Right ventricle myocardium inferior (tissue), 1 donor: ENCODE results near the gene PALM3. TPM values are rescaled to one million over a fixed set of nuclear protein-coding genes. Genes with fewer than 3 reads are reported as not detected.
A peak's percentile ranks its signal among the peaks of the same experiment; 100 is the strongest.

Source experiments
- ATAC-seq: fragments of 200-7000 bp; cut with Tn5 transposase; one replicate; pipeline ENCODE4 v1.9.1; 2020; ENCODE audit warnings: mild to moderate bottlenecking, moderate library complexity
- DNase-seq: peaks from one replicate; pipeline ENCODE4 v3.0.0; 2021; ENCODE audit errors: missing footprints
- intact Hi-C: fragments of 100-400 bp; cut with DNase I; formaldehyde crosslinking; loops from one replicate; pipeline ENCODE4 v1.11.0; 2022
- total RNA-seq: library from RNA; stranded (reverse); fragmentation: NEBNext Ultra II Directional; extraction: Animal tissue kit (Norgen Biotek cat#: 25700); gene quantifications from one replicate; pipeline ENCODE4 v1.2.1, GENCODE V29; 2021
- donor health status: DM: no; HTN: yes; CAD: no; lungs with severe emphysema.

PALM3 gene
- total RNA-seq, 1 donor from 2014 or later = 0.41 TPM

DNA sequence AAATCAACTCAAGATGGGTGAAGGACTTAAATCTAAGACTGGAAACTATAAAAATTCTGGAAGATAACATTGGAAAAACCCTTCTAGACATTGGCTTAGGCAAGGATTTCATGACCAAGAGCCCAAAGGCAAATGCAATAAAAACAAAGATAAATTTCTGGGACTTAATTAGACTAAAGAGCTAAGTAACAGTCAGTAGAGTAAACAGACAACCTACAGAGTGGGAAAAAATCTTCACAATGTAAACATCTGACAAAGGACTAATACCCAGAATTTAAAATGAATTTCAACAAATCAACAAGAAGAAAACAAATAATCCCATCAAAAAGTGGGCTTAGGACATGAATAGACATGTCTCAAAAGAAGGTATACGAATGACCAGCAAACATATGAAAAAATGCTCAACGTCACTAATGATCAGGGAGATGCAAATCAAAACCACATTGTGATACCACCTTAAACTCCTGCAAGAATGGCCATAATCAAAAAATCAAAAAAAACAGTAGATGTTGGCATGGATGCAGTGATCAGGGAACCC, 49.4 kb downstream of the PALM3 start:
- intact Hi-C loops = no loop called here
- DNase-seq (no peak), ATAC-seq (no peak)

GRCh38 chr19:14006766-14007562, 54.9 kb downstream of the PALM3 start:
- intact Hi-C loops = loop anchor here (2.0 kb wide), 1 partner anchor 54 kb away; the partner anchor contains the start of gene DCAF15
- peak; percentile 95 for DNase-seq
- ATAC-seq = peak; percentile 33

DNA sequence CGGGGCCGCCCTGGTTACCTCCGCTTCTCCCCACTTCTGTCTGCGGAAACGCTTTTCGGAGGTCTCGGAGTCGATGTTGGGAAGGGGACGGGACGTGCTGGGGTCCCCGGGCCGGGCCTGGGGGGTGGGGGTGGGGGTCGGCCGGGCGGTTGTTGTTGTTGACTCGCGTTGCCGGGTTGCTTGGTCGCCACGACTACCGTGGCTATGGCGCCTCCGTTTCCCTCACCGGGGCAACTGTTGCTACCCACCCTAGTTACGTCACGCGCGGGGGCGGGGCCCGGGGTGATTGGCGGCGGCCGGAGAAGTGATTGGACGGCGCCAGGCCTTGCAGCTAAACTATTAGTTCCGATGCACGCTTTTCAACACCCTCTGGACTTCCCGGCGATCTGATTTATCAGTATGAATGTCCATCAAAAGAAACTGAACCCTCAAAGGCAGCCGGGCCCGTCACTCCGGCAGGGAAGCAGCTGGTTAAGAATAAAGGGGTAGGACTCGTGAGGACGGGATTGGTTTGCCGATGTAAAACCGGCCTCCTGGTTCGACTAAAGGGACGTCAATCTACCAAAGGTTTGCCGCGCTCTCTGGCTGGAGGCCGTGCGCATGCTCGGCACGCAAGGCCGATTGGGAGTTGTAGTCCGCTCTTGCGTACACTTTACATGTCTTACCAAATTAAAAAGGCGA, 55.7 kb downstream of the PALM3 start, which contains the start of gene RFX1:
TSS of gene RFX1 (minus strand) at position 236 of the 681 bp plus-strand sequence. CDS start 12,477 bp downstream, outside the sequence.
- peak; percentile 88 for ATAC-seq
- DNase-seq = peak; percentile 100
- intact Hi-C loops = loop anchor here (2.0 kb wide), 1 partner anchor 53 kb away; the partner anchor contains the start of gene DCAF15

DNA sequence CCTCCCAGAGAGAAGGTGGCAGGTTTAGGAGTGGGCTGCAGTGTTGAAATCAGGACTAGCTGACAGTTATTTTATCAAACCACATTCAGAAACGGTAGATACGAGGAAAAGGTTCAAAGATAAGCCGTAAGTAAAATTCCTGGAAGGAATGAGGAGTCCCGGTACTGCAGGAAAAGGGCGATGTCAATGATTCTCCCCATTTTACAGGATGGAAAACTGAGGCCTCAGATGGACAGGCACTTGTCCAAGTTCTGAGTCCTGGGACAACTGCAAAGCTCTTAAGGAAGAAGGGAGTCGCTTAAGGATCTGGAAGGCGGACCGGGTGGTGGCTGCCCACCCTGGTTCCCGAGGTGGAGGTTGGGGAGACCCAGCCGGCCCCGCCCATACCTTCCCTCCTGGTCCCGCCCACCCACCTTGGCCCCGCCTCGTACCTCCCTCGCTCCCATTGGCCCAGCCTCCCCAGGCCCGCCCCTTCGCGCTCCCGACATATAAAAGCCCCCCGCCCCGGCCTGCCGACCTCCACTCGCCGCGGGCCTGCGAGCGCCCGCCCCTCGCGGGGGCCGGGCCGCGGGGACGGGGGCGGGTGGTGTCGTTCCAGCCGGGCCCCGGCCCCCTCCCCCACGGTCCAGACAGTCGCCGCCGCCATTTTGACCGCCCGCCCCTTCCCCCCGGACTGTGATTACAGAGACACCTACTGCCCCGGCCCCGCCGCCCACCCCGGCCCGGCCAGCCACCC, 56.4 kb downstream of the PALM3 start:
- peak; percentile 66 for ATAC-seq
- intact Hi-C loops = loop anchor here (2.0 kb wide), 3 partner anchors 53 to 75 kb away; partner anchors contain the start of genes DCAF15 and MISP3

GRCh38 chr19:14004619-14005348, 57.1 kb downstream of the PALM3 start:
- ATAC-seq (no peak), DNase-seq (peak; percentile 83)
- intact Hi-C loops = loop anchor here (2.0 kb wide), 2 partner anchors 68 to 76 kb away; partner anchors contain the start of gene MISP3

More for the DNA sequence above, 56.4 kb downstream of the PALM3 start:
- DNase-seq = peak; percentile 96

Other genes with a start within 250 kb of the PALM3 start
- gene NANOS3, start 184.9 kb downstream of the PALM3 start, total RNA-seq = 0.68 TPM
- gene BRME1, start 156.0 kb downstream of the PALM3 start, total RNA-seq = 0.76 TPM
- gene CC2D1A, start 155.9 kb downstream of the PALM3 start, total RNA-seq = 18.7 TPM
- 2.5 TPM for gene PODNL1, start 123.7 kb downstream of the PALM3 start, total RNA-seq
- gene DCAF15, start 109.6 kb downstream of the PALM3 start, total RNA-seq = 18.0 TPM
- gene RFX1, start 55.8 kb downstream of the PALM3 start, total RNA-seq = 15.4 TPM
- gene RLN3, start 33.9 kb downstream of the PALM3 start, total RNA-seq = not detected
- 5.6 TPM for gene IL27RA, start 30.3 kb downstream of the PALM3 start, total RNA-seq
- gene MISP3, start 10.7 kb upstream of the PALM3 start, total RNA-seq = 7.3 TPM
- not detected for gene C19orf67, start 23.7 kb upstream of the PALM3 start, total RNA-seq
- 60.2 TPM for gene SAMD1, start 28.7 kb upstream of the PALM3 start, total RNA-seq
- 494 TPM for gene PRKACA, start 55.7 kb upstream of the PALM3 start, total RNA-seq
- 2.0 TPM for gene ASF1B, start 74.5 kb upstream of the PALM3 start, total RNA-seq
- gene ADGRL1, start 144.1 kb upstream of the PALM3 start, total RNA-seq = 27.0 TPM